COLO668 (cell line): Measurements from ENCODE around the gene DOCK6.
A peak's percentile ranks its signal among the peaks of the same experiment; 100 is the strongest.

Experiments
- DNase-seq: peaks from one replicate; lab custom pipeline; 2025; ENCODE audit not compliant: unreplicated experiment; lab: John Stamatoyannopoulos, UW

Gene DOCK6

DNA sequence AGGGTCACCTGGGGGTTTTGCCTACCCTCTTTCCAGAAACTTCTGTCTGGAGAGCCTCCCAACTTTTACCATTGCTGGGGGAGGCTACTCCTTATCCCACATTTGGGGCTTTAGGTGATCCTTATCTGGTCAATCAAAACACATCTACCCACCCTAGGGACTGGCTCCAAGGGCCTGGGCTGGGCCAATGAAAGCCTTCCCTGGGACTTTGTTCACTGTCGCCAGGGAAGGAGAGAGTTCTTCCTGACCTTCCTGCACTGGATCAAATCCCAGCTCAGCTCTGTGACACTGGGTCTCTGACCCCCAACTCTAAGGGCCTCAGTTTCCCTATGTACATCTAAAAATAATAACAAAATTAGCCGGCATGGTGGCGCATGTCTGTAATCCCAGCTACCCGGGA, 11.1 kb downstream of the DOCK6 start:
- no peak for DNase-seq

- no peak for DNase-seq
Observed at GRCh38 chr19:11248852-11249251, 13.5 kb downstream of the DOCK6 start.

- DNase-seq: no peak
Observed at GRCh38 chr19:11247934-11248333, 14.4 kb downstream of the DOCK6 start.

- DNase-seq: no peak
Observed at GRCh38 chr19:11247391-11247790, 14.9 kb downstream of the DOCK6 start.

DNA sequence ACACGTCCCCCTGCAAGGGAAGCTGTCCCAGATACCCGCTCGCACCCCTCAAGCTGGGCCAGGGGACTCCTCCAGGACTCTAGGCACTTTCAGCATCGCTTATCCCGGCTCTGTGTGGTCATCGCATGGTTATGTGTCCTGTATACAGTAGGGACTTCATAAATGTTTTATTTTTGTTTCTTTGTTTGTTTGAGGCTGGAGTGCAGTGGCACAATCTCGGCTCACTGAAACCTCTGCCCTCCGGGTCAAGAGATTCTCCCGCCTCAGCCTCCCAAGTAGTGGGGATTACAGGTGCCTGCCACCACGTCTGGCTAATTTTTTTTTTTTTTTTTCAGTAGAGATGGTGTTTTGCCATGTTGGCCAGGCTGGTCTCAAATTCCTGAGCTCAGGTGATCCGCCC, 15.4 kb downstream of the DOCK6 start:
- DNase-seq: no peak

GRCh38 chr19:11244846-11245589, 17.3 kb downstream of the DOCK6 start:
- DNase-seq: no peak

- no peak for DNase-seq
Observed at GRCh38 chr19:11243798-11244169, 18.5 kb downstream of the DOCK6 start.

DNA sequence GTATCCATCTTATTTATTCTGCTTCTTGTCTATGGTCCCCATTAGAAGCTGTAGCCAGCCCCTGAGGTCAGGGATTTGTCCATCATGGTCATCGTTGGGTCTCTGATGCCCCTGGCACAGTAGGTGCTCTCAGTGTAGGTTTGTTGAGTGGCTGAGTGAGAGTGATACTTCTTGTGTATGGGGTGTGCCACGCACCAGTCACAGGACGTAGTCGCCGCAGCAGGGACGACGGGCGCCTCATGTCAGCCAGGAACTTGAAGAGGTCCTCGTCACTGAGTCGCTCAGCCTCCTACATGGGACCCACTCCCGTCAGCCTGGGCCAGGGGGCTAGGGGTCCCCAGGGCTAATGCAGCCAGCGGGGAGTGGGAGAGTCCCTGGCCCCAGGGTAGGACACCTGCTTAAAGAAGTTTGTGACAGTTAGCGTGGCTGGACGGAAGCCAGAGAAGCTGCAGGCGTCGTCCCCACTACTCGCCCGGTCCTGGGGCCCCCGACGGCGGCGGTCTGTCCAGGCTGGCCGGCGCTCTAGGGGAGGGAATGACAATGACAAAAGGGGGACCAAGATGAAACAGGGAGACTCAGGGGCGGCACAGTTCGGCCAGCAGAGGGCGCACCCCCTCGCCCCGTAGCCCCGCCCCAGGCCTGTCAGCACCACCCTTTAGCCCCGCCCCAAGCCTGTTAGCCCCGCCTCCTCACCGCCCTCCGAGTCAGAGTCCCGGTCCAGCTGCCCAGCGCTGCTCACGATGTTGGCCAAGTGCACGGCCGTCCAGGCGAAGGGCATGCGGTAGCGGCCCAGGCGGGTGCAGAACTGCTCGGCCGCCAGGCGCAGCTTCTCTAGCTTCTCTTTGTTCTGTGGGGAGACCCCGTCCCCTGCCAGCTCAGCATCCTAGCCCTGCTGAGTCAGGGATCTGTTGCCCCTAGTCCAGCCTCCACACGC, 19.2 kb downstream of the DOCK6 start:
- DNase-seq: peak; percentile 70

GRCh38 chr19:11242025-11242424, 20.3 kb downstream of the DOCK6 start:
- no peak for DNase-seq

GRCh38 chr19:11240008-11240444, 22.3 kb downstream of the DOCK6 start:
- DNase-seq: no peak

DNA sequence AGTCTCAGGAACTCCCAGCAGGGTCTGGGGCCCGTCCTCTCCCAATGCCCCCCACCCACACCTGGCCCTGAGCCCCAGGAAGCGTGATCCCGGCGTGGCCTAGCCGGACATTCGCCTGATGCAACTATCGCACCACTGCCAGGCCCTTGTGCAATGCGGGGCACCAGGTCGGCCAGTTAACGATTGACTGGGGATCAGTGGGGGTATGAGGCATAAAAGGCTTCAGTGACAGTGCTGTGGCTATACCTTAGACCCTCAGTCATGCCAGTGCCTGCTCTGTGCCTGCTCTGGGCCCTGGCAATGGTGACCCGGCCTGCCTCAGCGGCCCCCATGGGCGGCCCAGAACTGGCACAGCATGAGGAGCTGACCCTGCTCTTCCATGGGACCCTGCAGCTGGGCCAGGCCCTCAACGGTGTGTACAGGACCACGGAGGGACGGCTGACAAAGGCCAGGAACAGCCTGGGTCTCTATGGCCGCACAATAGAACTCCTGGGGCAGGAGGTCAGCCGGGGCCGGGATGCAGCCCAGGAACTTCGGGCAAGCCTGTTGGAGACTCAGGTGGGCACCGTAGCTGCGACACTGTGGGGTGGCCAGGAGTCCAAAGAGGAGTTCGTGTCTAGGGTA, 22.8 kb downstream of the DOCK6 start, which contains the start of gene ANGPTL8:
Gene ANGPTL8 (plus strand): TSS at position 243 of the 624 bp plus-strand sequence. CDS start 19 bp downstream, at position 262.
- no peak for DNase-seq

DNA sequence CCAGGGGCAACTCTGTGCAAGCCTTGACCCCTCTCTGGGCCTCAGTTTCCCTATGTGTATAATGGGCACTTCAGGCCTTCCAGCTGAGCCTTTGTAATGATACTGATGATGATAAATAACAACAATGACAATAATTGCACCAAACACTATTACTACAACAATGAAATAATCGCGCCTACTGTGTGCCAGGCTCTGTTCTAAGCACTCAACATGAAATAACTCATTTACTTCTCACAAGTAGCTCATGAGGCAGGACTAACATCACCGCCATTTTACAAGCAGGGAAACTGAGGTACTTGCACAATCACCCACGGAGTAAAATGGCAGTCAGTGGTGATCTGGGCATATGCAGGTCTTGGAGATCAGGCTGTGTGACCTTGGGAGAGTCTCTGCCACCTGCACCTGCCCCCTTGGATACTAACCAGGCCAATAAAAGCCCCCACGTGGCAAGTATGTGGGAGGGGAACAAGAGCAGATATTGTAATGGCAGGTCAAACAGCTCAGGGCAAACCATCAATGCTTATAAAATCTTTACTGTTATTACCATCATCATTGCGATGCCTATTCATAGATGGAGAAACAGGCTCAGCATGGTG, 23.4 kb downstream of the DOCK6 start:
- no peak for DNase-seq

DNA sequence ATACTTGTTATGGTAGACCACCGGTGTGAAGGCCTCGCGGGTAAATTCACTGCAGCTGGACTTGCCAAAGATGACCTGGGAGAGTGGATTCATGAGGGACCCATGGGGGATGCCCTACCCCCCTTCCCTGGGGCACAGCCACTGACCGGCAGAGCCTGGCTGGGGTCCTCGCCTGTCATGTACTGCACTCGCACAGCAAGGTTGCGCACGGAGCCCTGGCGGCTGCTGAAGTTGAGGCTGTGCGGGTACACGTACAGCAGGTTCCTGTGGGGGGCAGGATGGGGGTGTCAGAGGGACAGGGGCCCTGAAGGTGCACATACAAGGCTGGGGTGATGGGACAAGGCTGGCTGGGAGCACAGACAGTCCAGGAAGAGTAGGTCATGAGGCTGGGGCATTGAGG, 24.3 kb downstream of the DOCK6 start:
- DNase-seq: no peak

GRCh38 chr19:11237321-11237720, 25.0 kb downstream of the DOCK6 start:
- DNase-seq: no peak

- DNase-seq: no peak
Observed at GRCh38 chr19:11236324-11237301, 25.7 kb downstream of the DOCK6 start.

DNA sequence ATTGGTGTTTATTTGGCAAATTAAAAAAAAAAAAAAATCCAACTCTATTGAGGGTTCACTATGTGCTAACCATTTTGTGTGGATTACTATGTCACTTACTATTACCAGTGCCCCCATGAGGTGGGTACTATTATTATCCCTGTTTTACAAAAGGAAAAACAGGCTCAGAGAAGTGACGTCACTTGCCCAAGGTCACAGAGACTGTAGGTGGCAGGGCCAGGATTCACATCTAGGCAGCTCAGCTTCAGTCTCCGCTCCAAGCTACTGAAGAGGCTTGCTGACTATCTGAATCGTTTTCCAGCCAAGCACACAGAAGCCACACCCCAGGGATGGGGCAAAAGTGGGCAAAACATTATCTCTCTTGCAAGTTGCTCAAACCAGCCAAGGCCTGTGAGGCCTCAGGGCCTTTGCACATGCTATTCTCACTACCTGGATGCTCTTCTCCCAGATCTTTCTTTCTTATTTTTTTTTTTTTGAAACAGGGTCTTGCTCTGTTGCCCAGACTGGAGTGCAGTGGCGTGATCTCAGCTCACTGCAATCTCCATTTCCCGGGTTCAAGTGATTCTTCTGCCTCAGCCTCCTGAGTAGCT, 27.7 kb downstream of the DOCK6 start:
- DNase-seq: no peak

GRCh38 chr19:11233073-11233472, 29.3 kb downstream of the DOCK6 start:
- no peak for DNase-seq

- no peak for DNase-seq
Observed at GRCh38 chr19:11232555-11232954, 29.8 kb downstream of the DOCK6 start.

- no peak for DNase-seq
Observed at GRCh38 chr19:11230621-11231386, 31.5 kb downstream of the DOCK6 start.
